ENCODE data around the gene MIEF1. TPM values are rescaled to one million over a fixed set of nuclear protein-coding genes. Genes with fewer than 3 reads are reported as not detected.

MIEF1 gene
- total RNA-seq, 1 donor from 2014 or later = 32.4 TPM

DNA sequence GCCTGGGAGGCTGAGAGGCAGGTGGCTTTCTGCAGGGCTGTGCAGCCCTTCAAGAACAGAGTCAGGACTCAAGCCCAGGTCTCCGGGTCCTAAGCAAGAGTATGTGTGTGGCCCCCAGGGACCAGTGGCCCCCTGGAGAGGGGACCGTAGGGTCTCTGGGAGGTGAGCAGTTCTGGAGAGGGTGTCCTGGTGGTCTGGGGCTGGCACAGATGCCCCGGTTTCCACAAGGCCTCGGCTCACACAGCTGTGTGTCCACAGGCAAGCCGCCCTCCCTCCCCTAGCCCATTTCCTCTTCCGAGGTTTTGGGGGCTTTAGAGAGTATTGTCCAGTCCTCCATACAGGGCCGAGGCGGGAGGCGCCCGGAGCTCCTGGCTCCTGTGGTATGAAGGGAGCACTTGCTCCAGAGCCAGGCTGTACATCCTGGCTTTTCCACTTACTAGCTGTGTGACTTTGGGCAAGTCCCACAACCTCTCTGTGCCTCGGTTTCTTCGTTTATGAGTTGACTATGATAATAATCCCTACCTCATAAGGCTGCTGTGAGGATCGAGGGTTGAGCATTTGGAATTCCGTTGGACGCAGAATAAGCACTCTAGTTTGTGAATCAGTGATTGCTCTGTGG, 33.9 kb downstream of the MIEF1 start:
- DNase-seq (ENCODE audit: low spot score, unreplicated experiment) = no peak
- H3K9me3 Mint-ChIP-seq (ENCODE audit: low read depth) = no peaks in the 10 kb centered on the region
- H3K27me3 Mint-ChIP-seq = peaks cover 5% of the 10 kb centered on the region
- TF ChIP-seq, protein P1, sequence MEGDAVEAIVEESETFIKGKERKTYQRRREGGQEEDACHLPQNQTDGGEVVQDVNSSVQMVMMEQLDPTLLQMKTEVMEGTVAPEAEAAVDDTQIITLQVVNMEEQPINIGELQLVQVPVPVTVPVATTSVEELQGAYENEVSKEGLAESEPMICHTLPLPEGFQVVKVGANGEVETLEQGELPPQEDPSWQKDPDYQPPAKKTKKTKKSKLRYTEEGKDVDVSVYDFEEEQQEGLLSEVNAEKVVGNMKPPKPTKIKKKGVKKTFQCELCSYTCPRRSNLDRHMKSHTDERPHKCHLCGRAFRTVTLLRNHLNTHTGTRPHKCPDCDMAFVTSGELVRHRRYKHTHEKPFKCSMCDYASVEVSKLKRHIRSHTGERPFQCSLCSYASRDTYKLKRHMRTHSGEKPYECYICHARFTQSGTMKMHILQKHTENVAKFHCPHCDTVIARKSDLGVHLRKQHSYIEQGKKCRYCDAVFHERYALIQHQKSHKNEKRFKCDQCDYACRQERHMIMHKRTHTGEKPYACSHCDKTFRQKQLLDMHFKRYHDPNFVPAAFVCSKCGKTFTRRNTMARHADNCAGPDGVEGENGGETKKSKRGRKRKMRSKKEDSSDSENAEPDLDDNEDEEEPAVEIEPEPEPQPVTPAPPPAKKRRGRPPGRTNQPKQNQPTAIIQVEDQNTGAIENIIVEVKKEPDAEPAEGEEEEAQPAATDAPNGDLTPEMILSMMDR (IDR thresholded peaks at IDR 0.05; ENCODE audit: unreplicated experiment) = no peak
- no peak overlapping the region for H3K27ac Mint-ChIP-seq
- H3K36me3 Mint-ChIP-seq (ENCODE audit: insufficient read depth) = no peaks in the 10 kb centered on the region
- peaks cover 13% of the 10 kb centered on the region for H3K4me1 Mint-ChIP-seq (ENCODE audit: low read depth)
- H3K4me3 Mint-ChIP-seq (ENCODE audit: low read depth) = no peak overlapping the region

DNA sequence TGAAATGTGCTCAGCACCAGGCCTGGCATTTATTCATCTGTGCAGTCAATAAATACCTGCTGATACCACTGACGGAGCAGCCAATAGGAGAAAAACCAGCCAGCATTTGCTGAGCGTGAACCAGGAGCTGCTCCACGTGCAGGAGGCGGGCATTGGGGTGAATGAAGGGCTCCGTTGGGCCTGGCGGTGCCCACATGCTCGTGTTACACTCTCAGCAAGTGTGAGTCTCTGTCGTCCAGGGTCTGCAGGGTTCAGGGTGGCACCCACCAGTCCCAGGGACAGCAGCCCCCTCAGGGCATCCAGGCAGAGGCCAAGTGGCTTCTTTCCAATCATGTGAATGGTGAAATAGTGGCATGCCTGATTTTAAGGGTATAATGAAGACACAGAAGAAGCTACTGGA, 34.6 kb downstream of the MIEF1 start:
- H3K36me3 Mint-ChIP-seq (ENCODE audit: insufficient read depth) = no peaks in the 10 kb centered on the region
- H3K4me1 Mint-ChIP-seq (ENCODE audit: low read depth) = peaks cover 7% of the 10 kb centered on the region
- TF ChIP-seq, protein P1 (IDR thresholded peaks at IDR 0.05; ENCODE audit: unreplicated experiment) = no peak
- DNase-seq (ENCODE audit: low spot score, unreplicated experiment) = no peak
- no peak overlapping the region for H3K4me3 Mint-ChIP-seq (ENCODE audit: low read depth)
- H3K9me3 Mint-ChIP-seq (ENCODE audit: low read depth) = no peaks in the 10 kb centered on the region
- H3K27ac Mint-ChIP-seq = no peak overlapping the region
- peaks cover 5% of the 10 kb centered on the region for H3K27me3 Mint-ChIP-seq

DNA sequence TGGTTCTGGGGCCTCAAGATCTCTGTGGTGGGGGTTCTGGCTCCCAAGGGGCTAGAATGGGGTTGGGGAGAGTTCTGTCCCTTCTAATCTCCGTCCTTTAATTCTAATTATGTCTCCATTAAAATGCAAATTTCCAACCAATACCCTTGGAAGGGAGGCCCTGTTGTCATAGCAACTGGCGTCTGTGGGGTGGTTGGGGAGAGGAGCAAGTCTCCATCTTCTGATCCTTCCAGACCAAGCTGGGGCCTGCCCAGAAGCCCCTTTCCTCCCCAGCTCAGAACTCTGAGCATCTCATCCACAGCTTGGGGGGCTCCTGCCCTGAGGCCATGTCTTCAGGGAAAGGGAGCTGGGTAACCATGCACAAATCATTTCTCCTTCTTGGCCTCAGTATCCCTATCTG, 35.9 kb downstream of the MIEF1 start:
- Mint-ChIP-seq H3K36me3 (ENCODE audit: insufficient read depth) (no peaks in the 10 kb centered on the region), H3K4me3 (ENCODE audit: low read depth) (no peak overlapping the region), H3K9me3 (ENCODE audit: low read depth) (no peaks in the 10 kb centered on the region), H3K27ac (no peak overlapping the region), H3K4me1 (ENCODE audit: low read depth) (no peaks in the 10 kb centered on the region), H3K27me3 (peaks cover 10% of the 10 kb centered on the region)
- DNase-seq (ENCODE audit: low spot score, unreplicated experiment) = no peak
- TF ChIP-seq, protein P1 (IDR thresholded peaks at IDR 0.05; ENCODE audit: unreplicated experiment) = no peak

DNA sequence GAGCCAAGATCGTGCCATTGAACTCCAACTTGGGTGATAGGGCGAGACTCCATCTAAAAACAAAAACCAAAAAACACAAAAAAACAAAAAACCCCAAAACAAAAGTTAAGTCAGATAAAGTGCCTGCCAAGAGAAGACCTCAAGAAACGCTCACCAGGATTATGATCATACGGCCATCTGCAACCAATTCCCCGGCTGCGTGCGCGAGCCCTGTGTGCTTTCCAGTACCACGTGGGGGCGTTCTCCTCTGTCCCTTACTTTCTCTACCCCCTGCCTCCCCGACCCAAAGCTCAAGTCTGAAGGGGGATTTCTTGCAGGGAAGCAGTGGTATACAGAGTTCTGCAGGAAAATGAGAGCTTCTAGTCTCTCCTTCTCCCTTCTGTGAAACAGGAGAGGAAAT, 41.0 kb downstream of the MIEF1 start:
- H3K27ac Mint-ChIP-seq = no peak overlapping the region
- TF ChIP-seq, protein P1 (IDR thresholded peaks at IDR 0.05; ENCODE audit: unreplicated experiment) = peak; percentile 51
- no peaks in the 10 kb centered on the region for H3K36me3 Mint-ChIP-seq (ENCODE audit: insufficient read depth)

DNA sequence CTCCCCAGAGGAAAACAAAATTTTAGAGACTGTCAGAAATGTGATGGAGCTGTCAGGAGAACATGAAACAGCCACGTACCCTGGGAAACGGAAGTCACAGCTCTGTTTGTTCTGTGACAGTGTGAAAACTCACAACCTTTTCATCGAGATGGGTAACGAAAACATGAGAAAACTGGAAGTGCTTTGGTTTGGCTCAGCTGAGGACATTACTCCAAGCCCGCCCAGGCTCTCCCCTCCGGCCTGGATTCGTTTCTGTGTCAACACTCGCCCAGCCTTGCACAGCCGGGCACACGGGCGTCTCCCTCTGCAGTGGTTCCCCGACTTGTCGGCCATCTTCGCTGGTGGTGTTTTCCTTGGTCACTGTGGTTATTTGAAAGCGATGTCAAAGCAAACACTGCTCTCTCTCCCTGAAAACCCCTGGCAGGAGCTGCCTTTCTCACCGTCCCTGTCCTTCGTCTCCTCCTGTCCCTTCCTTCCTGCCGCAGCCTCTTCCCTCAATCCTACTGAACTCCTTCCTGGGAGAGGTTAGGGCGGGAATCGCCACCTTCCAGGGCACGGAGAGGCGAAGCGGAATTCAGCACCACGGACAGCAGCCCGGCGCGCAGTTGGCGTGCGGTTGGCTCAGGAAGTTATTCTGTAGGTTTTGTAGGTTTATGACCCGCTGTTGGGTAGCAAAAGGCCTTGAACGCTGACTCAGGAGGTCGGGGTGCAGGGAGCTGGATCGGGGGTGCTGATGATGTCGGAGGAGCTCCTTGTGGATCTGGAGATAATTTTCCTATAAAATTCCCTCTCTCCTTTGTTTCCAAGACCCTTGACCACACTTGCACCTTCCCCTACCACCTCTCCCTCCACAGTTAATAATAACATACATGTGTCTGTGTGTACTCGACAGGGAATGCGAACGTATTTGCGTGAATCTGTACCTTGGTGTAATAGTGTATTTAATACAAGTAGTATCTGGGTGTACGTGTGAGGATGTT, 43.6 kb downstream of the MIEF1 start:
- peak; percentile 74 for DNase-seq (ENCODE audit: low spot score, unreplicated experiment)
- H3K36me3 Mint-ChIP-seq (ENCODE audit: insufficient read depth) = no peaks in the 10 kb centered on the region
- peaks cover 58% of the 10 kb centered on the region for H3K27me3 Mint-ChIP-seq
- H3K27ac Mint-ChIP-seq = peak overlapping the region; percentile 3
- TF ChIP-seq, protein P1 (IDR thresholded peaks at IDR 0.05; ENCODE audit: unreplicated experiment) = no peak
- no peaks in the 10 kb centered on the region for H3K4me1 Mint-ChIP-seq (ENCODE audit: low read depth)
- no peak overlapping the region for H3K4me3 Mint-ChIP-seq (ENCODE audit: low read depth)
- no peaks in the 10 kb centered on the region for H3K9me3 Mint-ChIP-seq (ENCODE audit: low read depth)

More for the DNA sequence above, 41.0 kb downstream of the MIEF1 start:
- no peaks in the 10 kb centered on the region for H3K9me3 Mint-ChIP-seq (ENCODE audit: low read depth)
- H3K27me3 Mint-ChIP-seq = peaks cover 48% of the 10 kb centered on the region
- no peak overlapping the region for H3K4me3 Mint-ChIP-seq (ENCODE audit: low read depth)
- no peak for DNase-seq (ENCODE audit: low spot score, unreplicated experiment)
- H3K4me1 Mint-ChIP-seq (ENCODE audit: low read depth) = no peaks in the 10 kb centered on the region
